GM18909 (cell line): ENCODE data around the gene CRIM1.

Experiments
- ATAC-seq: cut with Tn5 transposase; IDR thresholded peaks from one replicate; pipeline ENCODE4 v1.9.1; 2021; ENCODE audit warnings: mild to moderate bottlenecking; ENCODE audit not compliant: unreplicated experiment, poor library complexity

Gene CRIM1

GRCh38 chr2:36476411-36476810 is 120.8 kb downstream of the CRIM1 start:
- ATAC-seq = no peak

DNA sequence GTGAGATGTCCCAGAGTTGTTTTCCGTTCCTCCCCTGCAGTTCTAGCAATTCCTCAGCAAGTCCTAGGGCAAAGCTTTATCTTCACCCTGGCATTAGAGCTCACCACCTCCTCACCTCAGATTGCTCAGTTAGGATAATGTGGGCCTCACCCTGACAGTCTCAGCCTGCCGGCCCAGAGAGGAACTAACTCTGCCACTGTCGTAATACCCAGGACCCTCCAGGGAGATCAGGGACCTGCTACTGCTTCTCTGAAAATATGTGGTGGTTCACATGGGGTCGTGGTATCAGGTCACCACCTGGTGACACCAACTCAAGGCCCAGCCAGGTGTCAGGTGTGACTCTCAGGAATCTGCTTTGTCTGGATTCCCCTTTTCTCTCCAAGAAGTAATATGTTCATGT is 121.7 kb downstream of the CRIM1 start:
- ATAC-seq = no peak

DNA sequence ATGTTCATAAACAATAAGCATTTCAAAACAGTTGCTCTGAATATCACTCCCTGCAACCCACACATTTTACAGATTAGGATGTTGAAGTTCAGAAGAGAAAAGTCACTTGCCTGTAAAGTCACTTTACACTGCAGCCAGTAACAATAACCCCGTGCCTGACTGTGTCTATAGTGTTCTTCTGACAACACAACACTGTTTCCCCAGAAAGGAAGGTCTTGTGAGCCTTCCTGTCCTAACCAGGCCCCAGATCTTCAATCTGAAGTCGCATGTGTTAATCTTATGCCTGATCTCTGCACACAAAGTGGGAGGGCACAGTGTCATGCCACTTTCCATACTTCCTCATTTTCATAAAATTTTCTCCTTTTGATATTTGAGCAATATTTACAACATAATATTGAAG is 122.2 kb downstream of the CRIM1 start:
- no peak for ATAC-seq

- ATAC-seq = no peak
These were observed 122.8 kb downstream of the CRIM1 start for GRCh38 chr2:36478332-36478738.

GRCh38 chr2:36478999-36479398 is 123.4 kb downstream of the CRIM1 start:
- ATAC-seq = no peak

DNA sequence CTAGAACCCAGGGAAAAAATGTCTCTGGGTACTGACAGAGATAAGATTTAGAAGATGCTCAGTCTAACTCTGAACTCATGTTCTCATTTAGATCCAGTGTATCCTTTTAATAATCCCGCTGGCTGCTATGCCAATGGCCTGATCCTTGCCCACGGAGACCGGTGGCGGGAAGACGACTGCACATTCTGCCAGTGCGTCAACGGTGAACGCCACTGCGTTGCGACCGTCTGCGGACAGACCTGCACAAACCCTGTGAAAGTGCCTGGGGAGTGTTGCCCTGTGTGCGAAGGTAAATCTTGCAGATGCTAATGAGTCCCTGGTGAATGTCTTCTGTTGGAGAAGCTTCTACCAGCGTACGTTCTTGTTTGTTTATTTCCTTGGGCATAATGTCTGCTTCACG is 123.8 kb downstream of the CRIM1 start:
- no peak for ATAC-seq

- no peak for ATAC-seq
These were observed 124.5 kb downstream of the CRIM1 start for GRCh38 chr2:36480028-36480427.

DNA sequence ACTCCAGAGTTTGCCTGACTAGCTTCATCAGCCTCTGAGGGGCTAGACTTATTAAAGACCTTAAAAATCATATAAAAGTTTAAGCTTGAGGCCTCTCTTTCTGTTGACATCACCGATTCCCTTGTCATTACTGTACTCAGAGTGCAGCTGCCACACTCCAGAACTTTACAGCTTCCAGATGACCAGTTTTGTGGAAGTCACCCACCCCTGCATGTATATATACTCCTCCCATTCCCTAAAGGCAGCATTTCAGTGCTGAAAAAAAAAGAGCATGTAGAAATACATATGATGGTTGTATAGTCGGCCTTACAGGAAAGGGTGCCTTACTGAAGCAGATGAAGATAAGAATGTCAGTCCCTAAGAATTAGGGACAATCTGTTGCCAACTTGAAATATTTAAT is 125.1 kb downstream of the CRIM1 start:
- ATAC-seq = no peak

- ATAC-seq = no peak
These were observed 126.1 kb downstream of the CRIM1 start for GRCh38 chr2:36481709-36482108.

- no peak for ATAC-seq
These were observed 127.1 kb downstream of the CRIM1 start for GRCh38 chr2:36482576-36483214.

GRCh38 chr2:36483290-36483689 is 127.7 kb downstream of the CRIM1 start:
- no peak for ATAC-seq

DNA sequence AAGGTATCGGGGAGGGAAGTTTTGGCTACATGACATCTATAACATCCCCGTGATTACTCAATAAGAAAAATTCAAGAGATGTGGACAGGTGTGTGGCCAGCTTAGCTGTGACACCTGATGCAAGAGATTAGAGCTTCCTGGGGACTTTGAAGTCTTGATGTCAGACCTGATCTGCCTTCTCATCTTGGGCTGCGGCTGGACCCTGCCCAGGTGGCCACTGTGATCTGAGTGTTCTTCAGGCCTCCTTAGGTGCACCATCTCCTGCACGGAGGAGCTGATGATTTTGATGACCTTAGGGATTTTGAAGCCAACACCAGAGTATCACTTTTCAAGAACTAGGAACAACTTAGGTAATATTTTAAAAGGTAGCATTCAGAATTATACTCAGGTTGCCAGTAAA is 128.9 kb downstream of the CRIM1 start:
- no peak for ATAC-seq

DNA sequence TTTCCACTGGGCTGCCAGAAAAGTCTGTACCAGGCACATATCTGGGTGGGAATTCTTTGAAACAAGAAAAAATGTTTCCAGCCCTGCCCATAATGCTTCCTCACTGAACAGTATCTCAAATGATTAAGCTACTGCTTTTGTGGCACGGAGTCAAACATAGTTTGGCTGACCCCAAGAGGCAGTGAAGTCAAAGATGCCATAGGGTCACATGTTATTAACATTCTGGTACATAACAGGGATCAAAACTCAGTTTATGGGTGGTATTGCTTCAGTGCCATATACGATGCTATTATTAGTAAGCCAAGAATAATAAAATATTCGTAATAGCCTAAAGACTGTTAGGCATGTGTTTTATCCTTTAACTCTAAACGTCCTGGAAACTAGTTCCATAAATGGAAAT is 129.9 kb downstream of the CRIM1 start:
- no peak for ATAC-seq

DNA sequence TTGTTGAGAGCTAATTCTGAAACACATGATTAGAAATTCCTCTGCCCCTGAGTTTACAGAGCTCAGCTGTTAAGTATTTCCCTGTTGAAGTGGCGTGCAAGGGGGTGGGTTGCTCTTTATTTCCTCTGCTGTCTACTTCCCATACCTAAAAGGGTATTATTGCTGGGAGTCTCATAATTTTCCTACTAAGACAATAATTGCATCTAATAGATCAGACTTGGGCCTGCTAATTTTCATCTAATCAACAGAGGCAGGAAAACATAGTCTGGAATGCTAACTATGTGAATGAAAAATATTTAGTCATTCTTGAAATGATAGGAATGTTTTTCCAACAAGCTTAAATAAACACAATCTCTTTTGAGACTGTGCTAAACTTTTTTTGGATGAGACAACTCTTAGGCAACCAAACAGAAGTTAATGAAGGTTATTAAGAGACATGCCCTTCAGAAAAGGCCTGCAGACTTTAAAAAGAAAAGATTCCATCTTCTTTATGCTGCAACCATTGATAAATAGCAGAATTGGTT is 131.0 kb downstream of the CRIM1 start:
- ATAC-seq = no peak

DNA sequence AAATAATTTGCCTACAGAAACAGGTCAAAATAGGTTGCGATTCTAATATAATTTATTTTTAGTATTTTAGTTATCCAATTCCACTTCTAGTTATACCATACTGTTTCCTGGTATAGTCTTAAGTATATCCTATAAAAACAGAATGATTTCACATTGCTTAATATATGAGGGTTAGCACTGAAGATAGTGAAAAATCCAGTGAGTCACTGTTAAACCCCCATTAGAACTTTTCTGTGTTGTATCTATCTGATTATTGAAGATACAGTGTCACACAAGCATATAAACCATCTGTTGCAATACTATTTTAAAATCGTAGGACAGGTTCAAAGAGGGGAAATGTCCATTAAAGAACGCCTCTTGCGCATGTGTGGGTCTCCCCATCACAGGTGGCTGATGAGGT is 132.4 kb downstream of the CRIM1 start:
- ATAC-seq = no peak

DNA sequence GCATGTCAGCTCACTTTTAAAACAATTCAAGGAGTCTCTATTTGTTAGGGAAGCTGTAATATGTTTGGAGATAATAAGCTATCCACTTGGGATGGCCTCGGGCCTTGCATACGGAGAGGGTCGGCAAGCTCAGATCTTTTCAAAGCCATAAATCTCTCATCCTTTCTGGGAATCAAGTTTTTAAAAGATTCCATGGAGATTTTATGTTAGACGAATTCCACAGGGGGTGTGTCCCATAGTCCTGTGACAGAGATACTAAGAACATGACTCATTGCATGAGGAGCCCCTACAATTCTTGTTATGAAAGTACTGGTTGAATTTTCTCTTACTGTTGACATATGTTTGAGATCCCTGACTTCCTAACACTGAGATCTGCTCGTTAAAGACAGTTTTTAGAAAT is 133.7 kb downstream of the CRIM1 start:
- ATAC-seq = no peak

- no peak for ATAC-seq
These were observed 135.2 kb downstream of the CRIM1 start for GRCh38 chr2:36490749-36491148.

DNA sequence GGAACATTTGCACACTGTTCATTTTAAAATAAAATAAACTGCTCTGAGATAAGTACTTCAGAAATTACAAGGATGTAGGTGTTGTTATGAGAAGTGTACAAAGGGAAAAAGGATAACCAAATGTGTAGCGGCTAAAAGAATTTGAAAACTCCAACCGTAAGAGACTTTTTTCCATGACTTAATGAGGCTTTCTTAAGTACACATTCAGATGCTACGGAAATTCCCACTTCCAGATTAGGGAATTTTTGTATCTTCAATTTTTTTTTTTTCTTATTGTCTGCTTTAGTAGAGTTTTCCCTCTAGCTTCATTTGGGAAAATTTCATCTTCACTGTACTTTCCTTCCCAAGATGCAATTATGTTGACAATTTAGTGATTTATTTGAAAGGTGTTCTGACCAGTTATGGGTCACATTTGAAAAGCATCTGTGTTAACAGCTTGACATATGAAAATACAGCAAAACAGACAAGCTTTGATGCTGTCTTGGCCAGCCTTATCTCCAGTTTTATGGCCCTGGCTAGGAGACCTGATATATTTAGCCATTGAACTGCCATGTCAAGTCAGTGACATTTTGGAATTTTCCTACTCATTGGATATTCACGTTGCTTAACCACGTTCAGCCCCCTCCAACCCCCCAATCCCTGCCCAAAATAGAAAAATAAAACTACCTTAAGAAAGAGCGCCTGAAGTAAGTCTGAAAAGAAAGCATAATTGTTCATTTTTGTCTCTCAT is 136.8 kb downstream of the CRIM1 start:
- ATAC-seq = no peak

GRCh38 chr2:36493306-36493705 is 137.7 kb downstream of the CRIM1 start:
- ATAC-seq = no peak

DNA sequence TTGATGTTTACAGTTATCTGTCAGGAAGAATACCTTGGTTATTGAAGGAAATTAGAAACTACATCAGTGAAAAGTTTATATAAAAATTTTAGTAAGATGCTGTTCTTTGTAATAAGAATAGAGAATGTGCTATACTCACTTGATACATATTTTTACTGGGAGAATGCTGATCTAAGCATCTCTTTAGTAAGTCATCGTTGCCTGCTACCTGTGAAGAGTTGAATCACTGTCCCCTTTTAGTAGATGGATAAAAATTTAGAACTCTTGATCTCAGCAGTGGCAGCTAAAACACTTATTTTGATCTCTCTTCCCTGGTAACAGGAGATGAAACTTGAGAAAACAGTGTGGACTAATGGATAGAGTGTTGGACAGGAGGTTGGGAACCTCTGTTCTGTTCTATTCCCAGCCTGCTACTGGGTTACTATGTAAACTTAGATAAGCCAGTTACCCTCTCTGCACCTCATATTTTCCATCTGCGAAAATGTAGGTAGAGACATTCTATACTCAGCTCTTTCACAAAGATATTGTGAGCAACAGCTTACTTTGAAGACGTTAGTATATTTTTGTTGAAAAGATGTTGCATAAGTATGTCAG is 142.1 kb downstream of the CRIM1 start:
- no peak for ATAC-seq

GRCh38 chr2:36499128-36499820 is 143.7 kb downstream of the CRIM1 start:
- ATAC-seq = no peak
